HG03378 (cell line): ENCODE measurements around the gene TRAPPC12.
"Not testable (repeated sequence)": the region's sequence is repeated elsewhere in the genome, so short reads cannot be mapped to it uniquely, and the experiment has no call there.

Experiments used
- ATAC-seq: cut with Tn5 transposase; IDR thresholded peaks from one replicate; pipeline ENCODE4 v1.9.1; 2021; ENCODE audit warnings: mild to moderate bottlenecking, moderate library complexity; ENCODE audit not compliant: unreplicated experiment

TRAPPC12 gene

DNA sequence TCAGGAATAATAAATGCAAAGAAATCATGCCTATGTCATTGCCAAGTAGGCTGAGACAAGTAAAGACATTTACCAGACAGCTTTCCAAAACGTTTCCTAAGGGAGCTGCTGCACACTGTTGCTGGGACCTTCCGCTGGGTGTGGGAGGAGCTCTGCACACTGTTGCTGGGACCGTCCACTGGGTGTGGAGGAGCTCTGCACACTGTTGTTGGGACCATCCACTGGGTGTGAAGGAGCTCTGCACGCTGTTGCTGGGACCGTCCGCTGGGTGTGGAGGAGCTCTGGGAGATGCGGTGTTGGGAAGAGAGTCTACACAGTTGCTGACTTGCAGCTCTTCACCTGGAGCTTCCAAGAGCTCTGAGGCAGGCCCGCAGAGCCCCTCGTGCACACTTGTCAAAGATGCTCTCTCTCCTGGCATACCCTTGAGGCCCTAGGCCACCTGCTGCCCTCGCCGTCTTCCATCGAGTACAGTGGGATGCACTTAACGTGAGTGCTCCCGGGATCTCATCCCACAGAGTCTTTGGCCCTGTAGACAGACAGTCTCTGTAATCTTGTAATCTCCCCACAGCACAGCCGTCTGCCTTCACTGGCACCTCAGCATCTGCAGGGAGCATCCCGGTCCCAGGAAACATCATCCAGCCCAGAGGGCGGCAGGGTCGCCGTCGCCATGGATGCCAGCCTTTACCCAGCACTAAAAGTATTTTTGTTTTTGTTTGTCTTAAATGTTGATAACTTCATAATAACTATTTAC lies 51.4 kb downstream of the TRAPPC12 start:
- ATAC-seq, result no peak

DNA sequence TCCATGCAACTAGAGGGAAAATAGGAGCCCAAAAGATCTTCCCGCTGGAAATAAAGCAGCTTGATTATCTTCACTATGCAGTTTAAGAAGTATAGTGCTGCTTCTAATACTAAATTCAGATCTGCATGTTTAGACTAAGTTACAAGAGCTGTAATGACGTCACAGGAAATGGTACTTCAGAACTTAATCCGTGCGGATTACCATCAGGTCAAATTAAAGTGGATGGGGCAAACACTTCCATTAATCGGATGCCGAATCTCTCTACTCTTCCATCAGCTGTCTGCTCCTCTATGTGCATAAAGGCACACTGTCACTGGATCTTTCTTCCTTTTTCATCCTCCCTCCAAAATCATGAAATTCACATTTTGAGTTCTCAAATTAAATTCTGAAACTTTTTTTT lies 52.6 kb downstream of the TRAPPC12 start:
- no peak for ATAC-seq

DNA sequence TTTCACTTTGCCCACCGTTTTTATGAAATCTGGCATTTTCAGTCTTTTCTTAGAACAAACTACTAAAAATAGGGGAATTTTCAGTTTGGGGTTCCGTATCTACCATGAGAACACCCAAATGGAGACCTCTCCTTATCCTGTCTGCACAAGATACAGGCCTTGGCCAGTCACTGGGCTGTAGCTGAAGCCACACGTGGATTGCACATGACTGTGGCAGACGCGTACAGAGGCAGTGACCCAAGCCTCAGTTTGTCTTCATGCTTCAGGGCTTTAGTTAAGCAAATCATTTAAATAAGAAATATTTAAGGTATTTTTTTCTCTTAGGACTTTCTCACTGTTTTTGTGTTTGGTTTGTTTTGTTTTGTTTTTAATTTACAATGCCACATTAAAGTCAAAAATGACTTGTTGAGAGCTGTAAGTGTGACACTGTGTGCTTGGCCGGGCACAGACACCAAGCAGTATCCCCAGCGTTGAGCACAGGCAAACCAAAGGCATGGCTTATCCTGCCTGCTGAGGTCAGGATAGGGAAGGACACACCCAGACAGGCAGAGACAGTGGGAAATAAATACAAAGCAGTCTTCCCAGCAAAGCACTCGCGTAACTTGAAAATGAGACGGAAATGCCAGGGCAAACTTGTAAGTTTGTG lies 53.3 kb downstream of the TRAPPC12 start:
- ATAC-seq, result no peak

DNA sequence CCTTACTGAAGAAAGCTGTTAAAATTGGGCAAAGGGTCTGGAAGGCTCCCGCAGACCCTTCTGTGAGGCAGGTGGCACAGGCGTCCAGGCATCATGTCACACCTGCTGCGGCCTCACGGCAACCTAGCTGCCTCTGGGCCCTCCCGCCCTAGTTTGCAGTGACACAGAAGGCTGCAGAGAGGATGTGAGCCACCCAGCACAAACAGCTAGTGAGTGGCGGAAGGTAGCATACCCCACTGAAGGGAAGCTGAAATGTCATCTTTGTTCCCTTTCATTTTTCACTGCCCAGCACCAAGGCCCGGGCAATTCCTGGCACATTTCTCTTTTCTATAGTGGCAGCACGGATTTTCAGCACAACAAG lies 53.8 kb downstream of the TRAPPC12 start:
- no peak for ATAC-seq

DNA sequence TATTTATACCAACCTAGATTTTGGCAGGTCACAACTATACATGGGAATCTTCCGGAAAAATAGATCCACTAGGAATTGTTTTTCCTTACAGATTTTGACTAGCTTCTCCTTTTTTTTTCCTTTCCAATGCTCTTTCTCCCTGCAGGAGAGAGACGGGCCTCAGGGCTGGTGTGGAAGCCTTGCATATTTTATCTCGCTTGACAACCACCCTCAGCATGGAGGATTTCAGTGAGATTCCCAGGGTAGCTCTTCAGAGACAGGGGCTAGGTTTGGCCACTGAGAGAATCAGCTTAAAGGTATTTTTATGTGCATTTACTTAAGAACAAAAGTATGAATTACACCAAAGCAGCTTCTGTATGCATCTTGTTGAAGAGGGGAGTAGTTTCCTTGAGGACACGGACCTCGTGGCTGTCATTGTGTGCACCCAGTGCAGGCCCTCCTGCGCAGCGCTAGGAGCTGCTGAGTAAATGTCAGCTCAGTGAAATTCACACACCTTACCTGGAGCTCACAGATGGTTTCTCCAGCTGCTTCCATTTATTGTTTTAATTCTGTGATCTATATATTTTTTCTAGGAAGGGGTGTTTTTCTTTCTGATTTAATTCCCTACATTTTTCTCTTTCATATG lies 54.4 kb downstream of the TRAPPC12 start:
- ATAC-seq, result no peak

DNA sequence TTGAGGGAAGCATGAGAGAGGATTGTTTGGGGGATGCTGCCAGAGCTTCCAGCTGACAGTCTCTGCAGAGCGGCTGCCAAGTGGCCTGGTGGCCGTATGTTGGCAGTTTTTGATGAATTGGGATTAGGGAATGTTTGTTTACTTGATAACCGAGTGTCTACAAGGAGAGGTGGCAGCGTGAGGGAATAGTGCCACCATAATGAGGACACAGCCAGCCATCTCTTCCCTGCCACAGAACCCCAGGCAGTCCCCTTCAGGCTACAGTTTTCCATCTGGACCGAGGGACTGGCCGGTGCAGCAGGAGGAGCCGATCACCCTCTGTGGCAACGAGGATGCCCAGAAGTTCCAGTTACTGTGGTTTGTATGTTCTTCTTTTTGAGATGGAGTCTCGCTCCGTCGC lies 55.2 kb downstream of the TRAPPC12 start:
- no peak for ATAC-seq

DNA sequence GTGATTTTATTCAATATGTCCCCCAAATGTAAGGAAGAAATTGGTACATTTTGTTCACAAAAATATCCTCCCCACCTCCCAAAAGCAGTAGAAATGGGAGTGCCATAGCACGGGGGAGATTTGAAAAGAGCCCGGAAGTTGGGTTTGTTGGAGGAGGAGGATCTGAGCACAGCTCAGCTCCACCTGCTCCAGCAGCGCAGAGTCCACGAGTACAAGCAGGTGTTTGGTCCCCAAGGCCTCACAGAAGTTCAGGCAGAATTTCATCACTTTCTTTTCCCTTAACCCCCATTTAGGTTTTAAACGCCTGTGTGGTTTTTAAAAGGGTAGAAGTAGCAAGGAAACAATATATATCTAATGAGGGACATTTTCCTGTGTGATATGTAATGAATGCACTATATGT lies 56.0 kb downstream of the TRAPPC12 start:
- ATAC-seq, result no peak

DNA sequence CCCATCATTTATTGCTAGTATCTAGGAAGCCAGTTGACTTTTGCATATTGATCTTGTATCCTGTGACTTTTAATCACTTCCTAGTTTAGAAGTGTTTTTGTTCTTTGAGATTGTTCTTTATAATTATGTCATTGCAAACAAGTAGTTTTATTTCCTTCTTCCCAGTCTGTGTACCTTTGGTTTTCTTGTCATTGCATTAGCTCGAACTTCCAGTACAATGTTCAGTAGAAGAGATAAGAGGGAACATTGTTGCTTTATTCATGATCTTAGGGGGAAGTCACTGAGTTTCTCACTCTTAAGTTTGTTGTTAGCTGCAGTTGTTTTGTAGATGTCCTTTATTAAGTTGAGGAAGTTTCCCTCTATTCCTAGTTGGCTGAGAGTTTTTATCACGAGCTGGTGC lies 61.0 kb downstream of the TRAPPC12 start:
- no peak for ATAC-seq

DNA sequence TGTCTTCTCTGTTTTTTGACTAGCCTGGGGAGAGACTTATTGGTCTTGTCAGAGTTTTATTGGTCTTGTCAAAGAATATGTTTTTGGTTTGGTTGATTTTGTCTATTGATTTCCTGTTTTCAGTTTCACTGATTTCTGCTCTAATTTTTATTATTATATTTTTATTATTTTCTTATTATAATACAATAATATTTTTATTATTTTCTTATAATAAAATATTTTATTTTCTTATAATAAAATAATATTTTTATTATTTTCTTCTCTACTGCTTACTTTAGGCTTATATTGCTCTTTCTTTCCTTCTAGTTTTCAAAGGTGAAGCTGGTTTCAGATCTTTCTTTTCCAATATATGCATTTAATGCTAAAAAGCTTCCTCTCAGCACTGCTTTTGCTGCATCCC lies 62.0 kb downstream of the TRAPPC12 start:
- ATAC-seq, result no peak

DNA sequence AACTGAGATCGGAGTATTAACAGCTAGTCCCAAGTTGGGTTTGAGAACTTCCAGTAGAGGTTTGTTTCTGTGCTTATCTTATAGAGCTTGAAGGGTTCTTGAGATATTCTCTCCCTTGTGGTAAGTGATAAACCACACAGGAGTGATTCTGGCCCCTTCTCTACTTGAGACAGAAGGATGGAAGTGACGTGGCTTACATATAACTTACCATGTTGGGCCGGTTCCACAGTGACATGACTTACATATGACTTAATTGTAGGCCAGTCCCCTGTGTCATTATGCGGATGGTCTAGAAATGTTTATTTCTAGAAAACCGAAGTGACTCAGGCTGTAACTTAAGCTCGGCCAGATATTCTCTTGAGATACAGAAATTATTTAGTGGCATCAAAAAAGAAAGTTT lies 62.7 kb downstream of the TRAPPC12 start:
- ATAC-seq, result no peak

DNA sequence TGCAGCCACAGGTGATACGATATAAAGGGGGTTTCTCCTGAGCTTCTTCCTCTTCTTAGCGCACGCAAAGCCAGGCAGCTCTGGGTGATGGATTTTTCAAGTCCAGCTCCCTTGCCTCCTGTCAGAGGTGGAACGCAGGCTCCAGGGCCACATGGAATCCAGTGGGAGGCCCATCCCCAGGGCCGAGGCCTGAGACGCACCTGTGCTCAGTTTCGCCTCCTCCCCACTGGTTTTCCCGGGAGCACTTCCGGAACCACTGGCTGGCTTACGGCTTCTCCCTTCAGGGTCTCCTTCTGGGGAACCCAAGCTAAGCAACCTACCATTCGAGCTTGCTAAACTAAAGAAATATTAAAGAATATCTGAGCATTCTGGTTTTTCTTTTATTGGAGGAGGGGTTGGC lies 63.6 kb downstream of the TRAPPC12 start:
- ATAC-seq, result no peak

DNA sequence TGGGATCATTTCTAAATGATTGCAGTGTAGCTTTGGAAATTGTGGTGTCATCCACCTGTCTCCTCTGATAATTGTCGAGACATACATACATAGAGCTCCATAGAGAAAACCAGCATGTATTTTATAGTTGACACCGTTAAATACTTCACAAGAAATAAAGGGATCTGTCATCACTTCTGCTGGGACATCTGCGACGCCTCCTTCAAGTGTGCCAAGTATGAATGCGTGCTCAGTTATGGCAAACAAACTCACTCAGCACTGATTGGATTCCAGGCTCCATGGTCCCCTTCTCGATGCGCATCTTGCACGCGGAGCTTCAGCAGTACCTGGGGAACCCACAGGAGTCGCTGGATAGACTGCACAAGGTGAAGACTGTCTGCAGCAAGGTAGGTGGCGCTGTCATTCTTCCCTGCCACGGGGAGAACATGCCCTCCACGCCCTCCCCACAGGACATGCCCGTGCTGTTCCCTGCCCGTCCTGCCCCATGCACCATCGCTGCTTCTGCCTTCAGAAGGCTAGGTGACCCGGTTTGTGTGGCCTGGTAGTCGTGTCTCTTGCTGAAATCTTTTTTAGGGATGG lies 64.1 kb downstream of the TRAPPC12 start:
- ATAC-seq, result no peak

DNA sequence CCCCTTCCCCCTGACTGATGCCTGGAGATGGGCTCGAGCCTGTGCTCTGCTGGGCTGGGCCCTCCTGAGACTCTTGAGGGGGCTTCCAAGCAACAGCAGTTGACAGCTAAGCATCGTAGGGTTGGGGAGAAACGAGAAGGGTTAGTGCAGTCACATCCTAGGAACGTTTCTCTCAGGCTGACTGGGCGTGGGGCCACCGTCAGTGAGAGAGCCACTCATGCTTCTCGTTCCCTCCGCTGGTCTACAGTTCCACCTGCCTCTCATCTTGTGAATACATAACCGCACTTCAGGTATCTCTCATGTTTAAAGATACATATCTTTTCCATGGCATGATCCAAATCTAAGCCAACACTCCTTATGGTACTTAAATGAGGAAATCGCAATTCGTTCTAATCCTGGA lies 66.4 kb downstream of the TRAPPC12 start:
- no peak for ATAC-seq

DNA sequence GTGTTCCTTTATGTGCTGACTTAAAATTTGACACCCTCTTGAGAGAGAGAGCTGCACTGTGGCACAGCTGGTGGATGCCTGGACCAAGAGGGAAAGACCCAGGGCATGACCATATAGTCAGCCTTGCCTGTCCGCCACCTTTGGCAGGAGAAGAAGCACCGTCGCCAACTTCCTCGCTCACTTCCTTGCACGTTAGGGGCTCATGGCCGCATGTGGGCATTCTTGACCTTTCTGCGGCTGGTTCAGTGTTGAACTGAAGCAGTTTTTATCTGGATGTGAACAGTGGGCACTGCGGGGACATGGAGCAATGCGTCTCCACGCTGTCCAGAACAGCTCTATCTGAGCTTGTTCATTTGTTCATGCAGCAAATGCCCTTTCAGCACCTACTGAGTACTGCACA lies 66.9 kb downstream of the TRAPPC12 start:
- no peak for ATAC-seq

DNA sequence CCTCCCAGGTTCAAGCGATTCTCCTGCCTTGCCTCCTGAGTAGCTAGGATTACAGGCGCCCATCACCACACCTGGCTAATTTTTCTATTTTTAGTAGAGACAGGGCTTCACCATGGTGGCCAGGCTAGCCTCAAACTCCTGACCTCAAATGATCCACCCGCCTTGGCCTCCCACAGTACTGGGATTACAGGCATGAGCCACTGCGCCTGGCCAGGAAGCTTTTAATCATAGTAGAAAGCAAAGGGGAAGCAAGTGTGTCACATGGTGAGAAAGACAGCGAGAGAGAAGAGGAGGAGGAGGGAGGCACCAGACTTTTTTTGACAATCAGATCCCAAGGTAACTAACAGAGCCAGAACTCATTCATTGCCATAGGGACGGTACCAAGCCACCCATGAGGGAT lies 67.7 kb downstream of the TRAPPC12 start:
- ATAC-seq, result not testable (repeated sequence)

DNA sequence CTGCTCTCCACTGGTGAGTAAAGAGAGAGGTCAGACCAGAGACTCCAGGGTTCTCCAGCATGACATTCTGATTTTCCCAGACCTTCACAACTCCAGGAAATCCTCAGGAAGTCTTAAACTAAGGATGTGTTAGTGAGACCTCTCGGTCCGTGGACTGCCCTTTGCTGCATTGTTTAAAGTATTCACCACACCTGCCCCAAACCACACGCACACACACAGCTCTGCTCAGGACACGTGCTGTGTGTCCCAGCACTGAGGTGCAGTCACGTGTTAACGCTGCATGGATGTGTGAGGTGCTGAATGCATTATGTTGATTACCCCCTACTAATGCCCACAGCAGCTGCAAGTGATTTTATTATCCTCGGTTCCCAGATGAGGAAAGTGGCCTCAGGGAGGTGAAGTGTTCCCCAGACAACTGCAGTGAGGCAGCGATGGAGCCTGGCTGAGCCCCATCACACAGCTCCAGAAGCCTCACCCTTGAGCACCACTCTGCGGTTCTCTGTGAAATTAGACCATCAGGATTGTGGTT lies 68.4 kb downstream of the TRAPPC12 start:
- no peak for ATAC-seq

DNA sequence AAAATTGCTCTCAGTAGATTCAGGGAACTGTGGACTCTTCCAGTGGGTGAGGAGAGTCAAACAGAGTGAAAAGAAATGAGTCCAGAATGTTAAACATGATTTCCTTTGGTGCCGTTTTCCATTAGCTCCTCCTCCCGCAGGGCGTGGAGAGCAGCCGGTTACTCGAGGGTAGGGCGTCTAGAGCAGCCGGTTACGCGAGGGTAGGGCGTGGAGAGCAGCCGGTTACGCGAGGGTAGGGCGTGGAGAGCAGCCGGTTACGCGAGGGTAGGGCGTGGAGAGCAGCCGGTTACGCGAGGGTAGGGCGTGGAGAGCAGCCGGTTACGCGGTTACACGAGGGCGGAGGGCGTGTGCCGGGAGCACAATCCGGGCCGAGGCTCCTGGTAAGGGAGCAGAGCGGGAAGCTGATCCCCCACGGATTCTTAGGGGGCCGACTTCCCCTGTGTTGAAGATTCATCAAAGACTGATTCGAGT lies 69.0 kb downstream of the TRAPPC12 start:
- ATAC-seq, result not testable (repeated sequence)

DNA sequence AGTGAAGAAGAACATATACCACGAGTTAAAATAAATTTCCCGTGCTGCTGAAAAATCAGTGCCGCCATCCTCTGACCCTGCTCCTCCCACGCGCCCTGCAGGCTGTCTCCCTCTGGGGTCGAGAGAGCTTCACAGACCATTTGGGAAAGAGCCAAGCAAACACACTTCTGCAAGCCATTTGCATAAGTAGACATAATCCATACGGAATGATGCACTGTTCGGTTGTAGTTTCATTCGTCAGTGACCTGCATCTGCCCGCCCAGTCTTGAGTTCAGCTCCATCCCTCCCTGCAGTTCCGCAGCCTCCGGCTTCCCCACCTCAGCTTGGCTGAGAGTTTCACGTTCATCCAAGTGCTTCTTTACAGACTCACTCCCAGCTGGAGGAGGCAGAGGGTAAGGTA lies 69.6 kb downstream of the TRAPPC12 start:
- no peak for ATAC-seq

DNA sequence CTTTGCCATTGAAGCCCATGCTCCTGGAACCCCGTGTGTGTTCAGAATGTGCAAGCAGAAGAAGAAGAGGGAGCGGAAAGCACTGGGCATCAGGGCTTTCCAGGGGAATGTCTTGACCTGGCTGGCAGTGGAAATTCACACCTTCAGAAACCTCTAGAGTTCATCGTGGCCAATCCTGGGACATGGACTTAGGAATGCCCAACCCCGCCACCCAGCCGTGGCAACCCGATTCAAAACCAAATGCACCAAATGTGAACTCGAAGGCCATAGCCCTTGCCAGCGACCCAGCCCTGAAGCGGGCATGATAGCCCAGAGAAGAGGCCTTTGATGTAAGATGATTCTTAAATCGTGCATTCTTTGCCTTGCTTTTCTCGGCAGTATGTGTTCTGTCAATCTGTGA lies 70.4 kb downstream of the TRAPPC12 start:
- no peak for ATAC-seq

DNA sequence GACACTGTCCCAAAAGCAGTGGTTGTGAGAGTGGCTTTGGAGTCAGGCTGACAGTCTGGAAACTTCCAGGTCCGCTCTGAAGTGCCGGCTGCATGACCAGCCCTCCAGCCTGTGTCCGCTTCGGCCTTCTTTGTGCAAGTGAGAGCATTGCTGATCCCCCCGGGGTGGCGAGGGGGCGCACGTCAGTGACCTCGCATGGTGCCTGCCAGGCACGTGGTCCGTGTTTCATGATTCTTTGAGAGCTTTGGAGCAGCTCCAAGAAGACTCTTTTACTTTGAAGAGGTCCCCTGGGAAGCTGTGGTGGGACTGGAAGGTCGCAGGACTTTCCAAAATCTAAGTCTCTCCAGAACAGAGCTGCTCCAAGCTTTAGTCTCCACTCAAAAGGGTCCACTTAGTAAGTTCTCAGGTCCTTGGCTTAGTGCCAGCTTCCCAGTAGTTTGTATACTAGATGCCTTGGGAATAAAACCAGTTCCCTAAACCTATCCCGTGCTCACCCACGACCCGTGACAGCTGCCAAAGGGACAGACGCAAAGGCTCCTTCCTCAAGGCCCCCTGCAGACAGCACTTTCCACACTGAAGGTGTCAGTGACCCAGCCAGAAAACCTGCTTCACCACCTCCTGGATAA lies 71.0 kb downstream of the TRAPPC12 start:
- no peak for ATAC-seq

DNA sequence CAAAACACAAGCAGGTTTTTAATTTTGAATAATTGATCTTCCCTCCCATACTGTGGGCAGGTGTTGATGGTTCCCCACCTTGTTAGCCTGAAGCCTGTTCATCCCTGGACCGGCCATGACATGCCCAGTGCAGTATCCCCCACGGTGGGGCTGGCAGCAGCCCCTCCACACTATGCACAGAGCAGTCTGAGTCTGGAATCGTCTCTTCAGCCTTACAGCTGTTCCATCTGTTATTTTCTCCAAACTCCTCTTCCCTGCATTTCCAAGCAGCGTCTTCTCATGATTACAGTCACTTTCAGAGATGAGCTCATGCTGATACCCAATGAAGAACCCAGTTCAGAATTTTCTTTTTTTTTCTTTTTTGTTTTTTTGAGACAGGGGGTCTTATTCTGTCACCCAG lies 71.7 kb downstream of the TRAPPC12 start:
- no peak for ATAC-seq
